IMR-90 (cell line): ENCODE data around the gene SDHAF3. TPM values are rescaled to one million over a fixed set of nuclear protein-coding genes. Genes with fewer than 3 reads are reported as not detected.
"Not testable (repeated sequence)": the region's sequence is repeated elsewhere in the genome, so short reads cannot be mapped to it uniquely, and the experiment has no call there.

ENCODE experiments used
- ATAC-seq: fragments of 200-7000 bp; cut with Tn5 transposase; 2 replicates; pipeline ENCODE4 v1.9.1; 2020; ENCODE audit warnings: low read depth, mild to moderate bottlenecking, moderate library complexity
- BruUV-seq: library from RNA; stranded (reverse); fragments of 400-500 nt; replicated peaks from 2 replicates; lab custom pipeline; 2021; lab: Mats Ljungman, UMichigan
- CTCF ChIA-PET: fragments of 300-600 bp; formaldehyde crosslinking; extraction: SDS; loops from one replicate; lab custom pipeline; 2021; ENCODE audit warnings: antibody characterized with exemption; lab: Yijun Ruan, JAX
- POLR2A ChIA-PET: fragments of 300-600 bp; sonication (Branson Sonifier 250); formaldehyde crosslinking; loops from one replicate; lab custom pipeline; 2022; ENCODE audit warnings: antibody characterized with exemption; ENCODE audit not compliant: unreplicated experiment; lab: Charles Lee
- DNase-seq: peaks from one replicate; pipeline ENCODE4 v3.0.0; 2013
- H2AFZ ChIP-seq: replicated peaks from 2 replicates; pipeline ENCODE3; 2013; ENCODE audit warnings: low read length, mild to moderate bottlenecking; ENCODE audit not compliant: poor library complexity
- H2AK5ac ChIP-seq: 2 replicates; pipeline ENCODE4 v1.6.1; 2013; ENCODE audit warnings: low read depth, low read length, inconsistent platforms
- H2AK9ac ChIP-seq: replicated peaks from 2 replicates; pipeline ENCODE3; 2013; ENCODE audit warnings: mild to moderate bottlenecking, low read depth, low read length, moderate library complexity; ENCODE audit not compliant: poor library complexity
- H2BK120ac ChIP-seq: 2 replicates; pipeline ENCODE4 v1.6.1; 2013; ENCODE audit warnings: low read depth, low read length, inconsistent platforms
- H2BK15ac ChIP-seq: 3 replicates; pipeline ENCODE4 v1.6.1; 2013; ENCODE audit warnings: low read depth, low read length, inconsistent platforms
- H2BK20ac ChIP-seq: 2 replicates; pipeline ENCODE4 v1.6.1; 2013; ENCODE audit warnings: low read depth, mild to moderate bottlenecking, inconsistent platforms, low read length, moderate library complexity
- H2BK5ac ChIP-seq: 2 replicates; pipeline ENCODE4 v1.6.1; 2013; ENCODE audit warnings: mild to moderate bottlenecking, low read depth, low read length, inconsistent platforms; ENCODE audit not compliant: poor library complexity, severe bottlenecking
- H3K14ac ChIP-seq: replicated peaks from 2 replicates; pipeline ENCODE4 v1.6.1; 2013; ENCODE audit warnings: low read depth, low read length, inconsistent platforms
- H3K18ac ChIP-seq: 2 replicates; pipeline ENCODE4 v1.6.1; 2013; ENCODE audit warnings: low read depth, low read length, control low read depth
- H3K23ac ChIP-seq: 2 replicates; pipeline ENCODE4 v1.6.1; 2013; ENCODE audit warnings: low read depth, low read length, inconsistent platforms
- H3K27ac ChIP-seq: 2 replicates; pipeline ENCODE4 v1.5.1; 2013; ENCODE audit warnings: mild to moderate bottlenecking, control low read depth, low read length; ENCODE audit not compliant: insufficient read depth
- H3K27me3 ChIP-seq: 2 replicates; pipeline ENCODE4 v1.6.1; 2013; ENCODE audit warnings: low read length; ENCODE audit not compliant: control insufficient read depth, insufficient read depth
- H3K36me3 ChIP-seq: 2 replicates; pipeline ENCODE4 v1.6.1; 2013; ENCODE audit warnings: low read length, mixed read lengths; ENCODE audit not compliant: control insufficient read depth, insufficient read depth
- H3K4ac ChIP-seq: 2 replicates; pipeline ENCODE4 v1.6.1; 2013; ENCODE audit warnings: low read depth, low read length, inconsistent platforms
- H3K4me1 ChIP-seq: 2 replicates; pipeline ENCODE4 v1.6.1; 2013; ENCODE audit warnings: low read length, mixed read lengths; ENCODE audit not compliant: control insufficient read depth, insufficient read depth
- H3K4me2 ChIP-seq: 2 replicates; pipeline ENCODE4 v1.6.1; 2013; ENCODE audit warnings: low read depth, mild to moderate bottlenecking, control low read depth, low read length, moderate library complexity
- H3K4me3 ChIP-seq: 2 replicates; pipeline ENCODE4 v1.5.1; 2013; ENCODE audit warnings: low read depth, mild to moderate bottlenecking, control low read depth, low read length, moderate library complexity; ENCODE audit not compliant: insufficient read depth
- H3K56ac ChIP-seq: 2 replicates; pipeline ENCODE4 v1.6.1; 2013; ENCODE audit warnings: low read length, inconsistent platforms; ENCODE audit not compliant: insufficient read depth; ENCODE audit errors: extremely low read depth
- H3K79me1 ChIP-seq, 2 experiments: 2 replicates each; pipeline ENCODE4 v1.6.1; 2013; ENCODE audit warnings: low read length in 2 of 2, inconsistent platforms in 1 of 2, low read depth in 1 of 2
- H3K9ac ChIP-seq: 2 replicates; pipeline ENCODE4 v1.6.1; 2013; ENCODE audit warnings: low read depth, low read length, control low read depth
- H3K9me1 ChIP-seq: 2 replicates; pipeline ENCODE4 v1.6.1; 2013; ENCODE audit warnings: low read length, inconsistent platforms; ENCODE audit not compliant: insufficient read depth
- H3K9me3 ChIP-seq: 2 replicates; pipeline ENCODE4 v1.6.1; 2013; ENCODE audit warnings: low read length; ENCODE audit not compliant: control insufficient read depth, insufficient read depth
- H4K20me1 ChIP-seq: 2 replicates; pipeline ENCODE4 v1.6.1; 2013; ENCODE audit warnings: low read length, inconsistent platforms; ENCODE audit not compliant: insufficient read depth
- H4K5ac ChIP-seq: 2 replicates; pipeline ENCODE4 v1.6.1; 2013; ENCODE audit warnings: mild to moderate bottlenecking, low read depth, low read length, control low read depth
- H4K8ac ChIP-seq, 2 experiments: 2 replicates each; pipeline ENCODE4 v1.6.1; 2013; ENCODE audit warnings: low read depth in 2 of 2, low read length in 2 of 2, control low read depth in 1 of 2, inconsistent platforms in 1 of 2
- H4K91ac ChIP-seq: 2 replicates; pipeline ENCODE4 v1.6.1; 2013; ENCODE audit warnings: low read depth, low read length, inconsistent platforms; ENCODE audit not compliant: insufficient read depth
- BHLHE40 ChIP-seq: fragments of 150-350 bp; IDR thresholded peaks from 2 replicates; pipeline ENCODE4 v1.6.1; 2016; ENCODE audit warnings: mild to moderate bottlenecking, low read depth, low read length
- FOS ChIP-seq: fragments of 150-350 bp; IDR thresholded peaks from 2 replicates; pipeline ENCODE4 v1.6.1; 2016; ENCODE audit warnings: low read depth, low read length
- MAFK ChIP-seq: IDR thresholded peaks from 2 replicates; pipeline ENCODE4 v1.6.1; 2012; ENCODE audit warnings: low read depth, low read length, improper control_type of control experiment
- MAZ ChIP-seq: IDR thresholded peaks from 2 replicates; pipeline ENCODE4 v1.6.1; 2012; ENCODE audit warnings: low read depth, mild to moderate bottlenecking, low read length, improper control_type of control experiment, moderate library complexity, borderline replicate concordance
- MXI1 ChIP-seq: IDR thresholded peaks from 2 replicates; pipeline ENCODE4 v1.6.1; 2012; ENCODE audit warnings: low read depth, mild to moderate bottlenecking, low read length, moderate library complexity, borderline replicate concordance
- SMC3 ChIP-seq: fragments of 150-350 bp; IDR thresholded peaks from 2 replicates; pipeline ENCODE4 v1.6.1; 2016; ENCODE audit warnings: low read depth, mild to moderate bottlenecking, antibody characterized with exemption, low read length, moderate library complexity
- WGBS, 2 experiments: methylation state at CpG; one replicate each; pipeline versions ENCODE4 v1.1.5 to v1.1.7; 2013; ENCODE audit warnings: missing lambda C conversion rate in 2 of 2; ENCODE audit not compliant: insufficient read length in 1 of 2; ENCODE audit errors: extremely low coverage in 2 of 2; 5-methylcytosine and 5-hydroxymethylcytosine counted together
- dilution Hi-C: fragments of 300-500 bp; cut with HindIII; formaldehyde crosslinking; loops from one replicate; pipeline ENCODE4 v1.14.3; 2018; ENCODE audit warnings: low sequenced_read_pairs; ENCODE audit not compliant: unreplicated experiment
- in situ Hi-C: fragments of 300-500 bp; cut with MboI; formaldehyde crosslinking; loops from 3 replicates; pipeline ENCODE4 v1.14.3; 2019; ENCODE audit warnings: low sequenced_read_pairs, inconsistent platforms, mixed read lengths
- intact Hi-C: fragments of 100-400 bp; cut with micrococcal nuclease; formaldehyde crosslinking; loops from 2 replicates; pipeline ENCODE4 v1.10.0; 2022
- polyA plus RNA-seq, 3 experiments: library from polyadenylated mRNA; depleted of rRNA; stranded (reverse); fragments of >200 nt; gene quantifications; 2 replicates each; pipeline ENCODE4 v1.2.3, GENCODE V29; 2012; ENCODE audit warnings: low replicate concordance in 1 of 3
- total RNA-seq: library from RNA; depleted of rRNA; stranded (reverse); fragments of >200 nt; gene quantifications from 2 replicates; pipeline ENCODE4 v1.2.3, GENCODE V29; 2012
- TF ChIP-seq, protein P1 (sequence below): fragments of 150-350 bp; IDR thresholded peaks from 2 replicates; pipeline ENCODE4 v1.6.1; 2017; ENCODE audit warnings: mild to moderate bottlenecking, antibody characterized with exemption, low read length, low read depth

SDHAF3 gene
- total and polyA plus RNA-seq, 2 of the 4 experiments (the other 2 are of a cell fraction), result 5.7 to 6.1 TPM

DNA sequence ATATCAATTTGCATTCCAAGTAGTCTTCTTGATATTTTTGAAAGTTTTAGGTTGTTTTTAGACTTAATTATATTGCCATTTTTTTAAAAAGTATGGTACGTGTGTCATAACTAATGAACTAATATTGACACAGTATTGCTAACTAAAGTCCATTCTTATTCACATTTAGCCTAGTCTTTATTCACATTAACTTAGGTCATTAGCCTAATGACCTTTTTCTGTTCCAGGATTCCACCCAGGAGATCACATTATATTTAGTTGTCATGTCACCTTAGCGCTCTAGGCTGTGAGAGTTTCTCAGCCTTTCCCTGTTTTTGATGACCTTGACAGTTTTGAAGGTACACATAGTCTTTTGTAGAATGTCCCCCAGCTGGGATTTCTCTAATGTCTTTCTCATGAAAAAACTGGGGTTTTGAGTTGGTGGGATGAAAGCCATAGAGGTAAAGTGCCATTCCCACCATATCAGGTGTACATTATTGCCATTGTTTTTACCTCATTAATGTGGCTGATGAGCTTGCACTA, 38.5 kb downstream of the SDHAF3 start:
- in situ Hi-C loops (no loop called here), intact Hi-C loops (no loop called here), dilution Hi-C loops (no loop called here)
- H2BK5ac ChIP-seq, result no peak overlapping the region
- no peak overlapping the region for H4K5ac ChIP-seq
- ChIA-PET POLR2A (no interaction called here), CTCF (interaction anchor here (1.3 kb wide), 1 partner anchor 21 kb away, joined by 3 read pairs; no protein-coding TSS in a partner anchor)
- no TSS peak for BruUV-seq
- no peak overlapping the region for H2AK9ac ChIP-seq
- no peak overlapping the region for H2AK5ac ChIP-seq
- no peaks in the 10 kb centered on the region for H3K36me3 ChIP-seq
- H3K9ac ChIP-seq, result no peak overlapping the region
- no peak overlapping the region for H4K91ac ChIP-seq
- no peak overlapping the region for H3K27ac ChIP-seq
- no peak overlapping the region for H3K4me3 ChIP-seq
- H4K20me1 ChIP-seq, result no peaks in the 10 kb centered on the region
- H3K9me3 ChIP-seq, result no peaks in the 10 kb centered on the region
- no peak for ATAC-seq
- H3K4me2 ChIP-seq, result no peak overlapping the region
- no peak overlapping the region for H3K14ac ChIP-seq
- no peak overlapping the region for H2AFZ ChIP-seq
- H4K8ac ChIP-seq, result no peak overlapping the region
- H3K56ac ChIP-seq, result no peak overlapping the region
- no peaks in the 10 kb centered on the region; a peak in 1 of 4 replicates for H3K79me1 ChIP-seq
- DNase-seq, result no peak
- TF ChIP-seq MAZ (no peak), SMC3 (no peak), BHLHE40 (no peak), MXI1 (no peak), FOS (no peak), MAFK (peak; percentile 64)
- TF ChIP-seq, protein P1, sequence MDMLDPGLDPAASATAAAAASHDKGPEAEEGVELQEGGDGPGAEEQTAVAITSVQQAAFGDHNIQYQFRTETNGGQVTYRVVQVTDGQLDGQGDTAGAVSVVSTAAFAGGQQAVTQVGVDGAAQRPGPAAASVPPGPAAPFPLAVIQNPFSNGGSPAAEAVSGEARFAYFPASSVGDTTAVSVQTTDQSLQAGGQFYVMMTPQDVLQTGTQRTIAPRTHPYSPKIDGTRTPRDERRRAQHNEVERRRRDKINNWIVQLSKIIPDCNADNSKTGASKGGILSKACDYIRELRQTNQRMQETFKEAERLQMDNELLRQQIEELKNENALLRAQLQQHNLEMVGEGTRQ, result no peak
- no peak overlapping the region for H2BK120ac ChIP-seq
- no CpG with 5 or more reads among the region's 2 CpGs for WGBS, 2 experiments
- H3K4me1 ChIP-seq, result no peaks in the 10 kb centered on the region
- no peaks in the 10 kb centered on the region for H3K27me3 ChIP-seq
- no peak overlapping the region for H2BK15ac ChIP-seq
- H2BK20ac ChIP-seq, result no peak overlapping the region
- H3K9me1 ChIP-seq, result no peaks in the 10 kb centered on the region
- H3K4ac ChIP-seq, result no peak overlapping the region
- no peak overlapping the region for H3K23ac ChIP-seq
- H3K18ac ChIP-seq, result no peak overlapping the region

DNA sequence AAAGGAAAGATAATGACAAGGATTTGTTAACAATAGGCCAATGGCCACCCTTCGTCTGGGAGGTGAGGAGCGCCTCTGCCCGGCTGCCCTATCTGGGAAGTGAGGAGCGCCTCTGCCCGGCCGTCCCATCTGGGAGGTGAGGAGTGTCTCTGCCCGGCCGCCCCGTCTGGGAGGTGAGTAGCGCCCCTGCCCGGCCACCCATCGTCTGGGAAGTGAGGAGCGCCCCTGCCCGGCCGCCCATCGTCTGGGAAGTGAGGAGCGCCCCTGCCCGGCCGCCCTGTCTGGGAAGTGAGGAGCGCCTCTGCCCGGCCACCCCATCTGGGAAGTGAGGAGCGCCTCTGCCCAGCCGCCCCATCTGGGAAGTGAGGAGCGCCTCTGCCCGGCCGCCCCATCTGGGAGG, 42.5 kb downstream of the SDHAF3 start:
- H3K23ac ChIP-seq, H3K4me1 ChIP-seq, intact Hi-C loops, H3K18ac ChIP-seq, H2AFZ ChIP-seq, H4K20me1 ChIP-seq, BruUV-seq, H4K8ac ChIP-seq, H3K4me3 ChIP-seq, H2BK5ac ChIP-seq, H3K36me3 ChIP-seq, dilution Hi-C loops, H3K4me2 ChIP-seq, H4K91ac ChIP-seq, H3K9me3 ChIP-seq, H3K79me1 ChIP-seq, H2BK20ac ChIP-seq, POLR2A ChIA-PET, H2BK15ac ChIP-seq, H2AK5ac ChIP-seq, H4K5ac ChIP-seq, ATAC-seq, H2BK120ac ChIP-seq, DNase-seq, H3K56ac ChIP-seq, in situ Hi-C loops, H2AK9ac ChIP-seq, H3K9ac ChIP-seq, H3K9me1 ChIP-seq, H3K27ac ChIP-seq, H3K14ac ChIP-seq, H3K4ac ChIP-seq, H3K27me3 ChIP-seq: not testable (repeated sequence)
- CTCF ChIA-PET, result interaction anchor here (0.7 to 1.0 kb wide), 2 partner anchors 11 to 1213 kb away, joined by 3 to 5 read pairs; no protein-coding TSS in a partner anchor
- no CpG with 5 or more reads among the region's 26 CpGs for WGBS, 2 experiments
